HEK293 (cell line): ENCODE data around the gene CLCNKB.

Experiments used
- BCL11B ChIP-seq: fragments of 450-650 bp; formaldehyde crosslinking; IDR thresholded peaks from 2 replicates; pipeline ENCODE4 v1.5.1; 2016; ENCODE audit warnings: low read depth, missing biosample characterization, missing genetic modification characterization
- GLI4 ChIP-seq: fragments of 450-650 bp; formaldehyde crosslinking; IDR thresholded peaks from 2 replicates; pipeline ENCODE4 v1.5.1; 2016; ENCODE audit warnings: missing biosample characterization, missing genetic modification characterization
- PBX3 ChIP-seq: sonication (generic); formaldehyde crosslinking; IDR thresholded peaks from 2 replicates; pipeline ENCODE4 v1.8.1; 2022; ENCODE audit warnings: mild to moderate bottlenecking, moderate library complexity, missing genetic modification reagents
- ZBTB10 ChIP-seq: fragments of 450-650 bp; formaldehyde crosslinking; IDR thresholded peaks from 2 replicates; pipeline ENCODE4 v1.5.1; 2016; ENCODE audit warnings: missing biosample characterization, missing genetic modification characterization
- ZBTB20 ChIP-seq: fragments of 450-650 bp; formaldehyde crosslinking; IDR thresholded peaks from 2 replicates; pipeline ENCODE4 v1.5.1; 2016; ENCODE audit warnings: missing biosample characterization, missing genetic modification characterization
- ZNF184 ChIP-seq: fragments of 450-650 bp; IDR thresholded peaks from 2 replicates; pipeline ENCODE4 v1.5.1; 2018; ENCODE audit warnings: missing biosample characterization, mild to moderate bottlenecking, missing genetic modification characterization
- ZNF248 ChIP-seq: fragments of 450-650 bp; formaldehyde crosslinking; IDR thresholded peaks from 2 replicates; pipeline ENCODE4 v1.5.1; 2017; ENCODE audit warnings: missing biosample characterization, missing genetic modification characterization
- ZNF274 ChIP-seq, 2 experiments: fragments of 200-500 bp in 1 of 2; fragments of 450-650 bp in 1 of 2; sonication (Bioruptor generic) in 1 of 2; formaldehyde crosslinking in 1 of 2; IDR thresholded peaks; 2 replicates each; pipeline versions ENCODE4 v1.5.1 to v1.6.1; 2014 to 2016; ENCODE audit warnings: borderline replicate concordance in 1 of 2, inconsistent platforms in 1 of 2, low read length in 1 of 2, missing biosample characterization in 1 of 2, missing genetic modification characterization in 1 of 2
- ZNF549 ChIP-seq: fragments of 450-650 bp; IDR thresholded peaks from 2 replicates; pipeline ENCODE4 v1.5.1; 2018; ENCODE audit warnings: missing biosample characterization, missing genetic modification characterization, mild to moderate bottlenecking, inconsistent platforms, moderate library complexity
- ZNF610 ChIP-seq: fragments of 450-650 bp; formaldehyde crosslinking; IDR thresholded peaks from 2 replicates; pipeline ENCODE4 v1.5.1; 2016; ENCODE audit warnings: missing biosample characterization, missing genetic modification characterization, borderline replicate concordance
- ZNF626 ChIP-seq: fragments of 450-650 bp; sonication (Bioruptor Pico); formaldehyde crosslinking; IDR thresholded peaks from 2 replicates; pipeline ENCODE4 v1.5.1; 2018; ENCODE audit warnings: missing biosample characterization, missing genetic modification characterization, inconsistent platforms
- ZNF701 ChIP-seq: fragments of 450-650 bp; formaldehyde crosslinking; IDR thresholded peaks from 2 replicates; pipeline ENCODE4 v1.5.1; 2016; ENCODE audit warnings: missing biosample characterization, missing genetic modification characterization
- TF ChIP-seq, protein P1 (sequence below): fragments of 450-650 bp; formaldehyde crosslinking; IDR thresholded peaks from 2 replicates; pipeline ENCODE4 v1.5.1; 2016; ENCODE audit warnings: missing biosample characterization, missing genetic modification characterization

DNA sequence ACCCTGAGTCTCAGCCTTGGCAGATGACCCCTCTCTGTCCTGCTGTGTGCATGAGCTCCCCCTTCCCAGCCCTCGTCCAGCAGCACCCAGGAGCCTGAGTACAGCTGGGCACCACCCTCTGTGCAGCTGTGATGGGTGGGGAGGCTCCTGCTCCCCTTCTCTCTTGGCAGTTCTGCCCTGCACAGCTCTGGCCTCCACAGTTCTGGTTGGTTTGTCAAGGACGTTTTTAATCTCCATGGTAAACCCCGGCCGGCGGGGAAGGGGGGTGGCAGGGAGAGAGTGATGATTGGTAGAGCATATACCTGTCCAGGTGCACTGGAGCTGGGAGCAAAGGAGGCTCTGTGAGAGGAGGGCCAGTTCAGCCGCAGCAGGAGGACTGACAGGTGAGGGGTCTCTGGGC is 21.9 kb upstream of the CLCNKB start, which contains the start of gene CLCNKA:
- TF ChIP-seq, protein P1, sequence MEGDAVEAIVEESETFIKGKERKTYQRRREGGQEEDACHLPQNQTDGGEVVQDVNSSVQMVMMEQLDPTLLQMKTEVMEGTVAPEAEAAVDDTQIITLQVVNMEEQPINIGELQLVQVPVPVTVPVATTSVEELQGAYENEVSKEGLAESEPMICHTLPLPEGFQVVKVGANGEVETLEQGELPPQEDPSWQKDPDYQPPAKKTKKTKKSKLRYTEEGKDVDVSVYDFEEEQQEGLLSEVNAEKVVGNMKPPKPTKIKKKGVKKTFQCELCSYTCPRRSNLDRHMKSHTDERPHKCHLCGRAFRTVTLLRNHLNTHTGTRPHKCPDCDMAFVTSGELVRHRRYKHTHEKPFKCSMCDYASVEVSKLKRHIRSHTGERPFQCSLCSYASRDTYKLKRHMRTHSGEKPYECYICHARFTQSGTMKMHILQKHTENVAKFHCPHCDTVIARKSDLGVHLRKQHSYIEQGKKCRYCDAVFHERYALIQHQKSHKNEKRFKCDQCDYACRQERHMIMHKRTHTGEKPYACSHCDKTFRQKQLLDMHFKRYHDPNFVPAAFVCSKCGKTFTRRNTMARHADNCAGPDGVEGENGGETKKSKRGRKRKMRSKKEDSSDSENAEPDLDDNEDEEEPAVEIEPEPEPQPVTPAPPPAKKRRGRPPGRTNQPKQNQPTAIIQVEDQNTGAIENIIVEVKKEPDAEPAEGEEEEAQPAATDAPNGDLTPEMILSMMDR (tag by site-specific recombination): no peak
- TF ChIP-seq ZNF248 (no peak), ZBTB20 (tag by site-specific recombination) (no peak), ZNF549 (no peak), PBX3 (CRISPR knock-in tag) (no peak), ZNF626 (tag by site-specific recombination) (no peak), ZNF184 (no peak), ZNF610 (tag by site-specific recombination) (no peak), BCL11B (tag by site-specific recombination) (no peak), ZNF701 (no peak), ZNF274 (IDR thresholded peaks at IDR 0.05; ENCODE audit: low read length) (no peak), ZNF274 (tag by site-specific recombination; IDR thresholded peaks at IDR 0.05; ENCODE audit: borderline replicate concordance) (no peak), ZBTB10 (tag by site-specific recombination) (no peak), GLI4 (tag by site-specific recombination) (no peak)
